Spleen (tissue), 7 donors: ENCODE data around the gene RPS27.

Experiments
- CTCF ChIP-seq, 11 experiments: fragments of 200-600 bp in 7 of 11; fragments of 450-650 bp in 4 of 11; sonication (generic) in 4 of 11; IDR thresholded peaks in 8 of 11; conservative IDR thresholded peaks in 3 of 11; 1 replicate in 7 of 11; 2 replicates in 4 of 11; pipeline versions ENCODE4 v1.4.0 to v1.8.0; 2016 to 2021; ENCODE audit warnings: antibody characterized with exemption in 11 of 11, inconsistent platforms in 4 of 11, mild to moderate bottlenecking in 1 of 11
- POLR2A ChIP-seq, 3 donors: fragments of 450-650 bp; IDR thresholded peaks; one replicate each; pipeline ENCODE4 v1.5.1; 2017; ENCODE audit warnings: antibody characterized with exemption in 3 of 3, mild to moderate bottlenecking in 1 of 3
- donor health status: DM: no; HTN: no; CAD: no; lungs with moderate emphysema.
- donor health status: DM: no; HTN: no; CAD: no.
- donor health status: DM: no; HTN: no; CAD: no.

DNA sequence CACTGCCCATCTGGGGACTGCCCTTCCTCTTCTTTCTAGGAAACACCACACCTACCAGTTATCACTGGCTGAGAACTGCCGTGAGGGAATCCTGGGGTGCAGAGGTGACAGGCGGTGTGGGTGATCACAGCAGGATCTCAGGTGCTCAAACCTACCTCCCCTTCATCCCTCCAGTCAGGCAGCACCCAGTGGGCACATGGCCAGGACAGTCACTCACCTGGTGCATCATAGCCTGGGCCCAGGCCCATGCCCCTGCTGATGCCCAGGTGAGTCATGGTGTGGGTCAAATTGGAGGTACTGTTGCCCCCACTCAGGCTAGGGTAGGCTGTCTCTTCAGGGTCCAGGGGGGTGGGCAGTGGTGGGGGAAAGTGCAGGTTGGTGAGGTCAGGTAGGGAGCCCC, 38.8 kb upstream of the RPS27 start:
- no peak for TF ChIP-seq CTCF (IDR thresholded peaks at IDR 0.05 in 8 of 11, conservative IDR thresholded peaks at IDR 0.05 in 3 of 11)
- TF ChIP-seq POLR2A (IDR thresholded peaks at IDR 0.05) = no peak
